HepG2 (cell line): Measurements from ENCODE around the gene EPB41L2. TPM values are rescaled to one million over a fixed set of nuclear protein-coding genes. Genes with fewer than 3 reads are reported as not detected.

Experiments
- CBFB ChIP-seq: sonication (generic); formaldehyde crosslinking; IDR thresholded peaks from 2 replicates; pipeline ENCODE4 v1.4.0; 2020; ENCODE audit warnings: missing genetic modification reagents
- CC2D1A ChIP-seq: sonication (generic); formaldehyde crosslinking; IDR thresholded peaks from 2 replicates; pipeline ENCODE4 v1.8.1; 2023; ENCODE audit warnings: mild to moderate bottlenecking, missing genetic modification reagents
- HDAC1 ChIP-seq: sonication (generic); formaldehyde crosslinking; IDR thresholded peaks from 2 replicates; pipeline ENCODE4 v1.5.1; 2020; ENCODE audit warnings: mild to moderate bottlenecking, missing genetic modification reagents
- MED13 ChIP-seq: sonication (generic); formaldehyde crosslinking; IDR thresholded peaks from 2 replicates; pipeline ENCODE4 v1.5.0; 2020; ENCODE audit warnings: missing genetic modification reagents
- NCOR1 ChIP-seq: fragments of 200-600 bp; sonication (generic); IDR thresholded peaks from 2 replicates; pipeline ENCODE4 v1.7.0; 2017; ENCODE audit warnings: antibody characterized with exemption, low read length, borderline replicate concordance
- NFRKB ChIP-seq: fragments of 450-650 bp; IDR thresholded peaks from 2 replicates; pipeline ENCODE4 v1.6.1; 2017
- RAD51 ChIP-seq: fragments of 450-650 bp; IDR thresholded peaks from 2 replicates; pipeline ENCODE4 v1.6.1; 2016; ENCODE audit warnings: borderline replicate concordance
- SOX5 ChIP-seq: IDR thresholded peaks from 2 replicates; pipeline ENCODE4 v1.6.1; 2016; ENCODE audit warnings: borderline replicate concordance
- ZNF274 ChIP-seq: sonication (generic); formaldehyde crosslinking; IDR thresholded peaks from 2 replicates; pipeline ENCODE4 v1.5.1; 2020; ENCODE audit warnings: mild to moderate bottlenecking, missing genetic modification reagents
- ZNF333 ChIP-seq: sonication (generic); formaldehyde crosslinking; IDR thresholded peaks from 2 replicates; pipeline ENCODE4 v1.4.0; 2020; ENCODE audit warnings: mild to moderate bottlenecking, missing genetic modification reagents, borderline replicate concordance
- ZNF605 ChIP-seq: sonication (generic); formaldehyde crosslinking; IDR thresholded peaks from 2 replicates; pipeline ENCODE4 v1.8.0; 2022; ENCODE audit warnings: mild to moderate bottlenecking, missing genetic modification reagents
- ZNF720 ChIP-seq: sonication (generic); formaldehyde crosslinking; IDR thresholded peaks from 2 replicates; pipeline ENCODE4 v1.4.0; 2020; ENCODE audit warnings: missing genetic modification reagents
- ZNF746 ChIP-seq: sonication (generic); formaldehyde crosslinking; IDR thresholded peaks from 2 replicates; pipeline ENCODE4 v1.8.0; 2022; ENCODE audit warnings: mild to moderate bottlenecking, missing genetic modification reagents
- polyA plus RNA-seq, 8 experiments: library from polyadenylated mRNA; depleted of rRNA in 3 of 8; stranded (reverse) in 7 of 8; unstranded in 1 of 8; fragments of >200 nt; fragmentation: Illumina TruSeq in 4 of 8; extraction: Trizol in 4 of 8; gene quantifications; 2 replicates each; pipeline versions ENCODE4 v1.2.1 to v1.2.3, GENCODE V29; 2011 to 2016; ENCODE audit warnings: low read depth in 4 of 8, missing spikeins in 1 of 8, mixed read lengths in 1 of 8; ENCODE audit not compliant: insufficient read depth in 1 of 8
- total RNA-seq, 5 experiments: library from RNA; depleted of rRNA; stranded (reverse); fragments of >200 nt; fragmentation: Illumina TruSeq; extraction: Trizol; gene quantifications; 2 replicates each; pipeline ENCODE4 v1.2.3, GENCODE V29; 2016; ENCODE audit warnings: low read depth in 1 of 5
- TF ChIP-seq, protein P1 (sequence below): sonication (generic); formaldehyde crosslinking; IDR thresholded peaks from 2 replicates; pipeline ENCODE4 v1.4.0; 2020; ENCODE audit warnings: mild to moderate bottlenecking, missing genetic modification reagents, borderline replicate concordance
- TF ChIP-seq, protein P2 (sequence below): sonication (generic); formaldehyde crosslinking; conservative IDR thresholded peaks from 2 replicates; pipeline ENCODE4 v1.4.0; 2020; ENCODE audit warnings: missing genetic modification reagents
- TF ChIP-seq, protein P3 (sequence below): sonication (generic); formaldehyde crosslinking; IDR thresholded peaks from 2 replicates; pipeline ENCODE4 v1.8.0; 2023; ENCODE audit warnings: mild to moderate bottlenecking, missing genetic modification reagents
- TF ChIP-seq, protein P4 (sequence below): IDR thresholded peaks from 2 replicates; pipeline ENCODE4 v1.6.1; 2016; ENCODE audit warnings: missing compliant biosample characterization, missing genetic modification reagents, borderline replicate concordance
- TF ChIP-seq, protein P5 (sequence below): sonication (generic); formaldehyde crosslinking; IDR thresholded peaks from 2 replicates; pipeline ENCODE4 v1.9.0; 2021; ENCODE audit warnings: missing genetic modification reagents, mild to moderate bottlenecking, borderline replicate concordance
- TF ChIP-seq, protein P6 (sequence below): sonication (generic); formaldehyde crosslinking; IDR thresholded peaks from 2 replicates; pipeline ENCODE4 v1.5.1; 2020; ENCODE audit warnings: missing genetic modification reagents, mild to moderate bottlenecking, borderline replicate concordance

Gene EPB41L2
- total and polyA plus RNA-seq, 2 of the 13 experiments (the other 11 are each of a cell fraction or from before 2014, with no cell fraction given), result 41.7 to 56.4 TPM

DNA sequence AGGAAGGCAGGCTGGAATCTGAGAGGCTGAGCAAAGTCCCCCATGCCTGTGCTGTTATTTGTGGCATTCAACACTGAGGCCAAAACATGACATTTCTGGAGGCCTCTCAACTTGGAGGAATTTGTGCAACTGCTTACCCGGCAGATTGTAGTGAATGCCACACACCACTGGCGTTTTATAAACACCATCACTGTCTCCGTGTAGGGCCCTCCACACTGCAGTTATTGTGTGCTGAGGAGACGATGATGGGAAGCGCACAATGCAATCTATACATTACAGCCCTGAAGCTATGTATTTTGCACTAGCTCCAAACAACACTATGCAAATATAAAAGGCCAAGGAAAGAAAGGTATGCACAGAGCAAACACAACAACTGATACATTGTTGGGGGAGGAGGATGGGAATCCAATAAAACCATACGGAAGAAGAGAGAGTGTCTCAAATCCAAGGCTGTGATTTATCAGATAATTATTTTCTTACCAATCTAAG lies 129.3 kb downstream of the EPB41L2 start (continued):
- TF ChIP-seq, protein P1, sequence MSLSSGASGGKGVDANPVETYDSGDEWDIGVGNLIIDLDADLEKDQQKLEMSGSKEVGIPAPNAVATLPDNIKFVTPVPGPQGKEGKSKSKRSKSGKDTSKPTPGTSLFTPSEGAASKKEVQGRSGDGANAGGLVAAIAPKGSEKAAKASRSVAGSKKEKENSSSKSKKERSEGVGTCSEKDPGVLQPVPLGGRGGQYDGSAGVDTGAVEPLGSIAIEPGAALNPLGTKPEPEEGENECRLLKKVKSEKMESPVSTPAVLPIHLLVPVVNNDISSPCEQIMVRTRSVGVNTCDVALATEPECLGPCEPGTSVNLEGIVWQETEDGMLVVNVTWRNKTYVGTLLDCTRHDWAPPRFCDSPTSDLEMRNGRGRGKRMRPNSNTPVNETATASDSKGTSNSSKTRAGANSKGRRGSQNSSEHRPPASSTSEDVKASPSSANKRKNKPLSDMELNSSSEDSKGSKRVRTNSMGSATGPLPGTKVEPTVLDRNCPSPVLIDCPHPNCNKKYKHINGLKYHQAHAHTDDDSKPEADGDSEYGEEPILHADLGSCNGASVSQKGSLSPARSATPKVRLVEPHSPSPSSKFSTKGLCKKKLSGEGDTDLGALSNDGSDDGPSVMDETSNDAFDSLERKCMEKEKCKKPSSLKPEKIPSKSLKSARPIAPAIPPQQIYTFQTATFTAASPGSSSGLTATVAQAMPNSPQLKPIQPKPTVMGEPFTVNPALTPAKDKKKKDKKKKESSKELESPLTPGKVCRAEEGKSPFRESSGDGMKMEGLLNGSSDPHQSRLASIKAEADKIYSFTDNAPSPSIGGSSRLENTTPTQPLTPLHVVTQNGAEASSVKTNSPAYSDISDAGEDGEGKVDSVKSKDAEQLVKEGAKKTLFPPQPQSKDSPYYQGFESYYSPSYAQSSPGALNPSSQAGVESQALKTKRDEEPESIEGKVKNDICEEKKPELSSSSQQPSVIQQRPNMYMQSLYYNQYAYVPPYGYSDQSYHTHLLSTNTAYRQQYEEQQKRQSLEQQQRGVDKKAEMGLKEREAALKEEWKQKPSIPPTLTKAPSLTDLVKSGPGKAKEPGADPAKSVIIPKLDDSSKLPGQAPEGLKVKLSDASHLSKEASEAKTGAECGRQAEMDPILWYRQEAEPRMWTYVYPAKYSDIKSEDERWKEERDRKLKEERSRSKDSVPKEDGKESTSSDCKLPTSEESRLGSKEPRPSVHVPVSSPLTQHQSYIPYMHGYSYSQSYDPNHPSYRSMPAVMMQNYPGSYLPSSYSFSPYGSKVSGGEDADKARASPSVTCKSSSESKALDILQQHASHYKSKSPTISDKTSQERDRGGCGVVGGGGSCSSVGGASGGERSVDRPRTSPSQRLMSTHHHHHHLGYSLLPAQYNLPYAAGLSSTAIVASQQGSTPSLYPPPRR (CRISPR knock-in tag), result peak; percentile 94
- TF ChIP-seq NFRKB (no peak), ZNF333 (no peak), ZNF274 (no peak), ZNF746 (CRISPR knock-in tag) (no peak), CC2D1A (CRISPR knock-in tag) (no peak), NCOR1 (peak; percentile 83; the same call in 1 of the 2 replicates), ZNF720 (no peak), SOX5 (CRISPR knock-in tag) (peak; percentile 99), RAD51 (no peak), ZNF605 (no peak), CBFB (CRISPR knock-in tag) (peak; percentile 94), HDAC1 (CRISPR knock-in tag) (peak; percentile 92), MED13 (CRISPR knock-in tag) (peak; percentile 88; the same call in 1 of the 2 replicates)
- TF ChIP-seq, protein P2, sequence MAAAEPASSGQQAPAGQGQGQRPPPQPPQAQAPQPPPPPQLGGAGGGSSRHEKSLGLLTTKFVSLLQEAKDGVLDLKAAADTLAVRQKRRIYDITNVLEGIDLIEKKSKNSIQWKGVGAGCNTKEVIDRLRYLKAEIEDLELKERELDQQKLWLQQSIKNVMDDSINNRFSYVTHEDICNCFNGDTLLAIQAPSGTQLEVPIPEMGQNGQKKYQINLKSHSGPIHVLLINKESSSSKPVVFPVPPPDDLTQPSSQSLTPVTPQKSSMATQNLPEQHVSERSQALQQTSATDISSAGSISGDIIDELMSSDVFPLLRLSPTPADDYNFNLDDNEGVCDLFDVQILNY (CRISPR knock-in tag), result no peak
- TF ChIP-seq, protein P3, sequence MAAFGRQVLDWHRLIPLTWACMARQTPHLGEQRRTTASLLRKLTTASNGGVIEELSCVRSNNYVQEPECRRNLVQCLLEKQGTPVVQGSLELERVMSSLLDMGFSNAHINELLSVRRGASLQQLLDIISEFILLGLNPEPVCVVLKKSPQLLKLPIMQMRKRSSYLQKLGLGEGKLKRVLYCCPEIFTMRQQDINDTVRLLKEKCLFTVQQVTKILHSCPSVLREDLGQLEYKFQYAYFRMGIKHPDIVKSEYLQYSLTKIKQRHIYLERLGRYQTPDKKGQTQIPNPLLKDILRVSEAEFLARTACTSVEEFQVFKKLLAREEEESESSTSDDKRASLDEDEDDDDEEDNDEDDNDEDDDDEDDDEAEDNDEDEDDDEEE (CRISPR knock-in tag), result 0 out of 2 replicates have a peak, but pooled peaks have one; percentile 22
- TF ChIP-seq, protein P4, sequence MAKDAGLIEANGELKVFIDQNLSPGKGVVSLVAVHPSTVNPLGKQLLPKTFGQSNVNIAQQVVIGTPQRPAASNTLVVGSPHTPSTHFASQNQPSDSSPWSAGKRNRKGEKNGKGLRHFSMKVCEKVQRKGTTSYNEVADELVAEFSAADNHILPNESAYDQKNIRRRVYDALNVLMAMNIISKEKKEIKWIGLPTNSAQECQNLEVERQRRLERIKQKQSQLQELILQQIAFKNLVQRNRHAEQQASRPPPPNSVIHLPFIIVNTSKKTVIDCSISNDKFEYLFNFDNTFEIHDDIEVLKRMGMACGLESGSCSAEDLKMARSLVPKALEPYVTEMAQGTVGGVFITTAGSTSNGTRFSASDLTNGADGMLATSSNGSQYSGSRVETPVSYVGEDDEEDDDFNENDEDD (CRISPR knock-in tag), result peak; percentile 39; the same call in 1 of the 2 replicates
- TF ChIP-seq, protein P5, sequence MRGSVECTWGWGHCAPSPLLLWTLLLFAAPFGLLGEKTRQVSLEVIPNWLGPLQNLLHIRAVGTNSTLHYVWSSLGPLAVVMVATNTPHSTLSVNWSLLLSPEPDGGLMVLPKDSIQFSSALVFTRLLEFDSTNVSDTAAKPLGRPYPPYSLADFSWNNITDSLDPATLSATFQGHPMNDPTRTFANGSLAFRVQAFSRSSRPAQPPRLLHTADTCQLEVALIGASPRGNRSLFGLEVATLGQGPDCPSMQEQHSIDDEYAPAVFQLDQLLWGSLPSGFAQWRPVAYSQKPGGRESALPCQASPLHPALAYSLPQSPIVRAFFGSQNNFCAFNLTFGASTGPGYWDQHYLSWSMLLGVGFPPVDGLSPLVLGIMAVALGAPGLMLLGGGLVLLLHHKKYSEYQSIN (CRISPR knock-in tag), result no peak
- TF ChIP-seq, protein P6, sequence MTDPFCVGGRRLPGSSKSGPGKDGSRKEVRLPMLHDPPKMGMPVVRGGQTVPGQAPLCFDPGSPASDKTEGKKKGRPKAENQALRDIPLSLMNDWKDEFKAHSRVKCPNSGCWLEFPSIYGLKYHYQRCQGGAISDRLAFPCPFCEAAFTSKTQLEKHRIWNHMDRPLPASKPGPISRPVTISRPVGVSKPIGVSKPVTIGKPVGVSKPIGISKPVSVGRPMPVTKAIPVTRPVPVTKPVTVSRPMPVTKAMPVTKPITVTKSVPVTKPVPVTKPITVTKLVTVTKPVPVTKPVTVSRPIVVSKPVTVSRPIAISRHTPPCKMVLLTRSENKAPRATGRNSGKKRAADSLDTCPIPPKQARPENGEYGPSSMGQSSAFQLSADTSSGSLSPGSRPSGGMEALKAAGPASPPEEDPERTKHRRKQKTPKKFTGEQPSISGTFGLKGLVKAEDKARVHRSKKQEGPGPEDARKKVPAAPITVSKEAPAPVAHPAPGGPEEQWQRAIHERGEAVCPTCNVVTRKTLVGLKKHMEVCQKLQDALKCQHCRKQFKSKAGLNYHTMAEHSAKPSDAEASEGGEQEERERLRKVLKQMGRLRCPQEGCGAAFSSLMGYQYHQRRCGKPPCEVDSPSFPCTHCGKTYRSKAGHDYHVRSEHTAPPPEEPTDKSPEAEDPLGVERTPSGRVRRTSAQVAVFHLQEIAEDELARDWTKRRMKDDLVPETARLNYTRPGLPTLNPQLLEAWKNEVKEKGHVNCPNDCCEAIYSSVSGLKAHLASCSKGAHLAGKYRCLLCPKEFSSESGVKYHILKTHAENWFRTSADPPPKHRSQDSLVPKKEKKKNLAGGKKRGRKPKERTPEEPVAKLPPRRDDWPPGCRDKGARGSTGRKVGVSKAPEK (CRISPR knock-in tag), result peak; percentile 96; the same call in 1 of the 2 replicates
